K562 (cell line): Measurements from ENCODE around the gene PRPF6. TPM values are rescaled to one million over a fixed set of nuclear protein-coding genes. Genes with fewer than 3 reads are reported as not detected.
A peak's percentile ranks its signal among the peaks of the same experiment; 100 is the strongest.

Source experiments
- BRCA1 ChIP-seq, 2 experiments: fragments of 450-650 bp in 1 of 2; sonication (generic) in 1 of 2; formaldehyde crosslinking in 1 of 2; IDR thresholded peaks; 2 replicates each; pipeline versions ENCODE4 v1.5.0 to v1.6.1; 2017 to 2020; ENCODE audit warnings: mild to moderate bottlenecking in 1 of 2, missing genetic modification reagents in 1 of 2
- CREB1 ChIP-seq, 2 experiments: sonication (generic) in 1 of 2; formaldehyde crosslinking in 1 of 2; IDR thresholded peaks; 2 replicates each; pipeline versions ENCODE4 v1.6.1 to v1.8.0; 2012 to 2022; ENCODE audit warnings: inconsistent platforms in 1 of 2, mild to moderate bottlenecking in 1 of 2, missing genetic modification reagents in 1 of 2, moderate library complexity in 1 of 2
- CREM ChIP-seq: IDR thresholded peaks from 2 replicates; pipeline ENCODE4 v1.6.1; 2014; ENCODE audit warnings: antibody characterized with exemption, low read depth
- CXXC5 ChIP-seq: fragments of 250-450 bp; sonication (Bioruptor Pico); IDR thresholded peaks from 2 replicates; pipeline ENCODE4 v1.8.0; 2022; ENCODE audit warnings: inconsistent platforms, mild to moderate bottlenecking, moderate library complexity
- EWSR1 ChIP-seq: fragments of 450-650 bp; IDR thresholded peaks from 2 replicates; pipeline ENCODE4 v1.6.1; 2018; ENCODE audit warnings: borderline replicate concordance, mild to moderate bottlenecking, low read depth, moderate library complexity; ENCODE audit not compliant: partially characterized antibody
- FOXJ2 ChIP-seq: fragments of 200-800 bp; sonication (Bioruptor generic); IDR thresholded peaks from 2 replicates; pipeline ENCODE4 v1.6.1; 2016; ENCODE audit warnings: missing genetic modification characterization, missing compliant biosample characterization
- JUND ChIP-seq, 2 experiments: IDR thresholded peaks; 2 replicates in 1 of 2; 3 replicates in 1 of 2; pipeline ENCODE4 v1.6.1; 2011; ENCODE audit warnings: borderline replicate concordance in 2 of 2, low read depth in 2 of 2, low read length in 2 of 2, improper control_type of control experiment in 1 of 2, missing biosample characterization in 1 of 2, missing genetic modification characterization in 1 of 2, missing genetic modification reagents in 1 of 2
- MAZ ChIP-seq, 2 experiments: fragments of 450-650 bp in 1 of 2; sonication (generic) in 1 of 2; formaldehyde crosslinking; IDR thresholded peaks in 1 of 2; conservative IDR thresholded peaks in 1 of 2; 2 replicates each; pipeline versions ENCODE4 v1.4.0 to v1.5.0; 2020; ENCODE audit warnings: mild to moderate bottlenecking in 1 of 2, missing genetic modification reagents in 1 of 2
- MEIS2 ChIP-seq: fragments of 450-650 bp; IDR thresholded peaks from 2 replicates; pipeline ENCODE4 v1.6.1; 2014; ENCODE audit warnings: mild to moderate bottlenecking; ENCODE audit not compliant: partially characterized antibody
- MYNN ChIP-seq, 2 experiments: sonication (generic); formaldehyde crosslinking in 1 of 2; IDR thresholded peaks; 2 replicates each; pipeline versions ENCODE4 v1.5.0 to v1.6.1; 2016 to 2020; ENCODE audit warnings: antibody characterized with exemption in 1 of 2, missing genetic modification reagents in 1 of 2
- NFIC ChIP-seq: fragments of 450-650 bp; IDR thresholded peaks from 2 replicates; pipeline ENCODE4 v1.6.1; 2017; ENCODE audit warnings: mild to moderate bottlenecking, inconsistent platforms
- NR2C1 ChIP-seq, 2 experiments: fragments of 450-650 bp; IDR thresholded peaks; 2 replicates each; pipeline ENCODE4 v1.6.1; 2017; ENCODE audit warnings: mild to moderate bottlenecking in 2 of 2, antibody characterized with exemption in 1 of 2, inconsistent platforms in 1 of 2, missing compliant biosample characterization in 1 of 2, missing genetic modification characterization in 1 of 2
- NR2C2 ChIP-seq, 2 experiments: fragments of 200-800 bp in 1 of 2; sonication (Bioruptor generic) in 1 of 2; sonication (generic) in 1 of 2; formaldehyde crosslinking in 1 of 2; IDR thresholded peaks; 2 replicates each; pipeline versions ENCODE4 v1.6.1 to v1.8.0; 2016 to 2022; ENCODE audit warnings: mild to moderate bottlenecking in 1 of 2, missing compliant biosample characterization in 1 of 2, missing genetic modification characterization in 1 of 2, missing genetic modification reagents in 1 of 2
- PCBP1 ChIP-seq: fragments of 200-400 bp; formaldehyde crosslinking; IDR thresholded peaks from 2 replicates; pipeline ENCODE4 v1.6.1; 2018; ENCODE audit warnings: mild to moderate bottlenecking, low read depth, low read length; ENCODE audit not compliant: poor library complexity, severe bottlenecking
- TBL1XR1 ChIP-seq, 2 experiments: IDR thresholded peaks; 2 replicates each; pipeline ENCODE4 v1.6.1; 2012; ENCODE audit warnings: improper control_type of control experiment in 2 of 2, low read length in 2 of 2, mild to moderate bottlenecking in 1 of 2
- TCF7L2 ChIP-seq: fragments of 150-350 bp; IDR thresholded peaks from 2 replicates; pipeline ENCODE4 v1.6.1; 2016; ENCODE audit warnings: low read depth, mild to moderate bottlenecking, low read length, moderate library complexity
- ZBTB1 ChIP-seq: sonication (generic); formaldehyde crosslinking; IDR thresholded peaks from 2 replicates; pipeline ENCODE4 v1.8.1; 2023; ENCODE audit warnings: missing genetic modification reagents, low read depth, mild to moderate bottlenecking, borderline replicate concordance
- ZBTB2 ChIP-seq: fragments of 450-650 bp; IDR thresholded peaks from 2 replicates; pipeline ENCODE4 v1.6.1; 2016; ENCODE audit warnings: antibody characterized with exemption
- ZKSCAN8 ChIP-seq: fragments of 200-800 bp; sonication (Bioruptor generic); IDR thresholded peaks from 2 replicates; pipeline ENCODE4 v1.6.1; 2016; ENCODE audit warnings: missing genetic modification characterization, missing compliant biosample characterization
- ZNF589 ChIP-seq: fragments of 200-800 bp; sonication (Bioruptor generic); IDR thresholded peaks from 2 replicates; pipeline ENCODE4 v1.6.1; 2016; ENCODE audit warnings: low read depth, missing genetic modification characterization, missing compliant biosample characterization
- polyA plus RNA-seq, 8 experiments: library from polyadenylated mRNA; depleted of rRNA in 4 of 8; stranded (reverse) in 5 of 8; unstranded in 3 of 8; fragments of >200 nt; fragmentation: Nextera tagmentation in 2 of 8; fragmentation: Illumina TruSeq in 1 of 8; extraction: Ambion mirVana in 2 of 8; extraction: Trizol in 1 of 8; gene quantifications; 2 replicates each; pipeline versions ENCODE4 v1.2.1 to v1.2.3, GENCODE V29; 2011 to 2014; ENCODE audit warnings: inconsistent platforms in 1 of 8, missing spikeins in 1 of 8
- total RNA-seq, 7 experiments: library from RNA; depleted of rRNA in 6 of 7; stranded (reverse); fragments of >200 nt in 6 of 7; fragmentation: Illumina TruSeq in 2 of 7; extraction: Trizol in 2 of 7; gene quantifications; 2 replicates each; pipeline versions ENCODE4 v1.2.1 to v1.2.3, GENCODE V29; 2011 to 2021; ENCODE audit warnings: low replicate concordance in 1 of 7
- TF ChIP-seq, protein P1 (sequence below): IDR thresholded peaks from 2 replicates; pipeline ENCODE4 v1.6.1; 2011; ENCODE audit not compliant: insufficient read length; ENCODE audit errors: extremely low read depth
- TF ChIP-seq, protein P2 (sequence below): fragments of 450-650 bp; conservative IDR thresholded peaks from 2 replicates; pipeline ENCODE4 v1.6.1; 2016; ENCODE audit warnings: missing genetic modification characterization, low read depth, mild to moderate bottlenecking, missing compliant biosample characterization, moderate library complexity

The PRPF6 gene
- total and polyA plus RNA-seq, 9 of the 15 experiments (the other 6 are each of a cell fraction or from before 2014, with no cell fraction given), result 4.2 to 83.2 (median 59.9) TPM

- TF ChIP-seq TBL1XR1 (IDR thresholded peaks at IDR 0.05; ENCODE audit: low read length in 2 of 2) (no peak), ZBTB2 (no peak), MYNN (IDR thresholded peaks at IDR 0.05) (no peak), MYNN (CRISPR knock-in tag; IDR thresholded peaks at IDR 0.05) (no peak), PCBP1 (peak; percentile 4), NR2C2 (CRISPR knock-in tag; IDR thresholded peaks at IDR 0.05) (peak; percentile 89), NR2C2 (tag; IDR thresholded peaks at IDR 0.05) (peak; percentile 71; the same call in 1 of the 2 replicates), CREB1 (IDR thresholded peaks at IDR 0.05) (0 out of 2 replicates have a peak, but pooled peaks have one; percentile 36), CREB1 (CRISPR knock-in tag; IDR thresholded peaks at IDR 0.05) (no peak), TCF7L2 (no peak), CXXC5 (CRISPR knock-in tag) (no peak), MAZ (CRISPR knock-in tag; conservative IDR thresholded peaks at IDR 0.05 in 1 of 2, IDR thresholded peaks at IDR 0.05 in 1 of 2) (0 out of 4 replicates have a peak, but pooled peaks of 1 of the 2 experiments have one; percentile 40), ZKSCAN8 (CRISPR knock-in tag) (no peak), CREM (peak; percentile 58; the same call in 1 of the 2 replicates), MEIS2 (peak; percentile 52), ZNF589 (CRISPR knock-in tag) (no peak), ZBTB1 (CRISPR knock-in tag) (no peak), BRCA1 (IDR thresholded peaks at IDR 0.05) (no peak), BRCA1 (CRISPR knock-in tag; IDR thresholded peaks at IDR 0.05) (no peak), NR2C1 (IDR thresholded peaks at IDR 0.05) (peak; percentile 92), NR2C1 (tag; IDR thresholded peaks at IDR 0.05) (peak; percentile 90), JUND (IDR thresholded peaks at IDR 0.05; ENCODE audit: borderline replicate concordance, low read depth, low read length) (no peak; the same call in 1 of the 2 replicates), JUND (tag; IDR thresholded peaks at IDR 0.05; ENCODE audit: borderline replicate concordance, low read depth, low read length) (no peak), FOXJ2 (tag) (no peak), NFIC (0 out of 2 replicates have a peak, but pooled peaks have one; percentile 9), EWSR1 (no peak)
- TF ChIP-seq, protein P1, sequence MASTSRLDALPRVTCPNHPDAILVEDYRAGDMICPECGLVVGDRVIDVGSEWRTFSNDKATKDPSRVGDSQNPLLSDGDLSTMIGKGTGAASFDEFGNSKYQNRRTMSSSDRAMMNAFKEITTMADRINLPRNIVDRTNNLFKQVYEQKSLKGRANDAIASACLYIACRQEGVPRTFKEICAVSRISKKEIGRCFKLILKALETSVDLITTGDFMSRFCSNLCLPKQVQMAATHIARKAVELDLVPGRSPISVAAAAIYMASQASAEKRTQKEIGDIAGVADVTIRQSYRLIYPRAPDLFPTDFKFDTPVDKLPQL, result no peak
- TF ChIP-seq, protein P2, sequence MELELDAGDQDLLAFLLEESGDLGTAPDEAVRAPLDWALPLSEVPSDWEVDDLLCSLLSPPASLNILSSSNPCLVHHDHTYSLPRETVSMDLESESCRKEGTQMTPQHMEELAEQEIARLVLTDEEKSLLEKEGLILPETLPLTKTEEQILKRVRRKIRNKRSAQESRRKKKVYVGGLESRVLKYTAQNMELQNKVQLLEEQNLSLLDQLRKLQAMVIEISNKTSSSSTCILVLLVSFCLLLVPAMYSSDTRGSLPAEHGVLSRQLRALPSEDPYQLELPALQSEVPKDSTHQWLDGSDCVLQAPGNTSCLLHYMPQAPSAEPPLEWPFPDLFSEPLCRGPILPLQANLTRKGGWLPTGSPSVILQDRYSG (tag), result no peak
Observed at GRCh38 chr20:64036346-64037198, 55.6 kb downstream of the PRPF6 start (continued).
